Measurements from ENCODE around the gene OR5T1.

DNA sequence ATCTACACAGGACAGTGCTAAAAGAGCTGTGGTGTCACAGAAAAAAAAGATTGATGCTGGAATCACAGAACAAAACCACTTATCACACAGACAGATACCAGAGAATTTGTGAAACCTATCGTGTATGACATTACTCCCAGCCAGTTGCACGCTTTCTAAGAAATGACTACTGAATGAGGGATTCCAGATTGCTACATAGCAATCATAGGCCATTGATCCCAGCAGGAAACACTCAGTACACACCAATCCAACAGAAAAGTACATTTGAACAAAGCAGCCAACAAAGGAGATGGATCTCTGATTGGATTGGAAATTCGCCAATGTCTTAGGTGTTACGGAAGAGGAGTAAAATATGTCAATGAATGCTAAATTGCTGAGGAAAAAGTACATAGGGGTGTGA, 22.9 kb downstream of the OR5T1 start:
- TF ChIP-seq, protein P1, sequence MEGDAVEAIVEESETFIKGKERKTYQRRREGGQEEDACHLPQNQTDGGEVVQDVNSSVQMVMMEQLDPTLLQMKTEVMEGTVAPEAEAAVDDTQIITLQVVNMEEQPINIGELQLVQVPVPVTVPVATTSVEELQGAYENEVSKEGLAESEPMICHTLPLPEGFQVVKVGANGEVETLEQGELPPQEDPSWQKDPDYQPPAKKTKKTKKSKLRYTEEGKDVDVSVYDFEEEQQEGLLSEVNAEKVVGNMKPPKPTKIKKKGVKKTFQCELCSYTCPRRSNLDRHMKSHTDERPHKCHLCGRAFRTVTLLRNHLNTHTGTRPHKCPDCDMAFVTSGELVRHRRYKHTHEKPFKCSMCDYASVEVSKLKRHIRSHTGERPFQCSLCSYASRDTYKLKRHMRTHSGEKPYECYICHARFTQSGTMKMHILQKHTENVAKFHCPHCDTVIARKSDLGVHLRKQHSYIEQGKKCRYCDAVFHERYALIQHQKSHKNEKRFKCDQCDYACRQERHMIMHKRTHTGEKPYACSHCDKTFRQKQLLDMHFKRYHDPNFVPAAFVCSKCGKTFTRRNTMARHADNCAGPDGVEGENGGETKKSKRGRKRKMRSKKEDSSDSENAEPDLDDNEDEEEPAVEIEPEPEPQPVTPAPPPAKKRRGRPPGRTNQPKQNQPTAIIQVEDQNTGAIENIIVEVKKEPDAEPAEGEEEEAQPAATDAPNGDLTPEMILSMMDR (IDR thresholded peaks at IDR 0.05) = no peak
- TF ChIP-seq POLR2A (IDR thresholded peaks at IDR 0.05) = no peak
